ENCODE data around the gene CLEC18A.
"Not testable (repeated sequence)": the region's sequence is repeated elsewhere in the genome, so short reads cannot be mapped to it uniquely, and the experiment has no call there.

DNA sequence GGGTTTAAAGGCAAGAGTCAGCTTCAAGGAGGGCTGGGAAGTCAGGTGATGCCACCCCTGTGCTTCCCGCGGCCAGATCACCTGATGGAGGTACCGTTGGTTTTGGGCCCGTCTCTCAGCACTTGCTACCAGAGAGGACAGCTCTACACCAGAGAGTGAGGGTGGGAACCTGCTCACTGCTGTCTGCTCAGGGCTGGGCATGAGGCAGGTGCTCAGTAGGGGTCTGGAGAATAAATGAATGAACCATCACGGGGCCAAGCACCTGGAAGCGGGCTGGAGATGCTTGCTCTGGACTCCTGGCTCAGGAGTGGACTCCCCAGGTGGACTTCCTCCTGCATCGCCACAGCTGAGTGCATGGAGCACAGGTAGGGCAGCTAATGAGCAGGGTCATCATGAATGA is 21.0 kb downstream of the CLEC18A start:
- TF ChIP-seq, protein P1, sequence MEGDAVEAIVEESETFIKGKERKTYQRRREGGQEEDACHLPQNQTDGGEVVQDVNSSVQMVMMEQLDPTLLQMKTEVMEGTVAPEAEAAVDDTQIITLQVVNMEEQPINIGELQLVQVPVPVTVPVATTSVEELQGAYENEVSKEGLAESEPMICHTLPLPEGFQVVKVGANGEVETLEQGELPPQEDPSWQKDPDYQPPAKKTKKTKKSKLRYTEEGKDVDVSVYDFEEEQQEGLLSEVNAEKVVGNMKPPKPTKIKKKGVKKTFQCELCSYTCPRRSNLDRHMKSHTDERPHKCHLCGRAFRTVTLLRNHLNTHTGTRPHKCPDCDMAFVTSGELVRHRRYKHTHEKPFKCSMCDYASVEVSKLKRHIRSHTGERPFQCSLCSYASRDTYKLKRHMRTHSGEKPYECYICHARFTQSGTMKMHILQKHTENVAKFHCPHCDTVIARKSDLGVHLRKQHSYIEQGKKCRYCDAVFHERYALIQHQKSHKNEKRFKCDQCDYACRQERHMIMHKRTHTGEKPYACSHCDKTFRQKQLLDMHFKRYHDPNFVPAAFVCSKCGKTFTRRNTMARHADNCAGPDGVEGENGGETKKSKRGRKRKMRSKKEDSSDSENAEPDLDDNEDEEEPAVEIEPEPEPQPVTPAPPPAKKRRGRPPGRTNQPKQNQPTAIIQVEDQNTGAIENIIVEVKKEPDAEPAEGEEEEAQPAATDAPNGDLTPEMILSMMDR (IDR thresholded peaks at IDR 0.05): not testable (repeated sequence)
- TF ChIP-seq EZH2 (IDR thresholded peaks at IDR 0.05): not testable (repeated sequence)

Measured in neural progenitor cell (in vitro differentiated cells).